HepG2 (cell line): ENCODE results near the gene P4HB. TPM values are rescaled to one million over a fixed set of nuclear protein-coding genes. Genes with fewer than 3 reads are reported as not detected.

Source experiments
- CCDC6 ChIP-seq: sonication (generic); formaldehyde crosslinking; IDR thresholded peaks from 2 replicates; pipeline ENCODE4 v1.8.1; 2022; ENCODE audit warnings: mild to moderate bottlenecking, missing genetic modification reagents, moderate library complexity
- HNF1B ChIP-seq: sonication (generic); formaldehyde crosslinking; IDR thresholded peaks from 2 replicates; pipeline ENCODE4 v1.5.1; 2020; ENCODE audit warnings: mild to moderate bottlenecking, moderate library complexity, missing genetic modification reagents
- HOMEZ ChIP-seq: IDR thresholded peaks from 2 replicates; pipeline ENCODE4 v1.6.1; 2016; ENCODE audit warnings: low read depth
- NFYC ChIP-seq: IDR thresholded peaks from 2 replicates; pipeline ENCODE4 v1.6.1; 2016; ENCODE audit warnings: missing genetic modification reagents, missing compliant biosample characterization
- PHF8 ChIP-seq: sonication (generic); formaldehyde crosslinking; IDR thresholded peaks from 2 replicates; pipeline ENCODE4 v1.5.0; 2020; ENCODE audit warnings: missing genetic modification reagents
- POGK ChIP-seq: sonication (generic); formaldehyde crosslinking; conservative IDR thresholded peaks from 2 replicates; pipeline ENCODE4 v1.8.0; 2022; ENCODE audit warnings: mild to moderate bottlenecking, moderate library complexity, missing genetic modification reagents
- POLR2AphosphoS2 ChIP-seq: IDR thresholded peaks from 2 replicates; pipeline ENCODE4 v1.6.1; 2011; ENCODE audit warnings: low read depth, low read length, improper control_type of control experiment
- RELA ChIP-seq: sonication (generic); formaldehyde crosslinking; IDR thresholded peaks from 2 replicates; pipeline ENCODE4 v1.4.0; 2020; ENCODE audit warnings: missing genetic modification reagents
- SNAPC5 ChIP-seq: sonication (generic); formaldehyde crosslinking; IDR thresholded peaks from 2 replicates; pipeline ENCODE4 v1.8.1; 2023; ENCODE audit warnings: mild to moderate bottlenecking, missing genetic modification reagents, borderline replicate concordance
- SRY ChIP-seq: sonication (generic); formaldehyde crosslinking; IDR thresholded peaks from 2 replicates; pipeline ENCODE4 v1.8.0; 2022; ENCODE audit warnings: mild to moderate bottlenecking, missing genetic modification reagents
- TFDP1 ChIP-seq: IDR thresholded peaks from 2 replicates; pipeline ENCODE4 v1.6.1; 2016; ENCODE audit warnings: missing compliant biosample characterization, missing genetic modification reagents, borderline replicate concordance
- TOPORS ChIP-seq: sonication (generic); formaldehyde crosslinking; IDR thresholded peaks from 2 replicates; pipeline ENCODE4 v1.8.0; 2023; ENCODE audit warnings: mild to moderate bottlenecking, missing genetic modification reagents
- ZFP37 ChIP-seq: sonication (generic); formaldehyde crosslinking; IDR thresholded peaks from 2 replicates; pipeline ENCODE4 v1.4.0; 2020; ENCODE audit warnings: missing genetic modification reagents, borderline replicate concordance
- ZNF136 ChIP-seq: sonication (generic); formaldehyde crosslinking; IDR thresholded peaks from 2 replicates; pipeline ENCODE4 v1.8.1; 2022; ENCODE audit warnings: low read depth, mild to moderate bottlenecking, moderate library complexity, missing genetic modification reagents
- ZNF160 ChIP-seq: sonication (generic); formaldehyde crosslinking; IDR thresholded peaks from 2 replicates; pipeline ENCODE4 v1.8.0; 2022; ENCODE audit warnings: mild to moderate bottlenecking, inconsistent platforms, missing genetic modification reagents
- ZNF362 ChIP-seq: sonication (generic); formaldehyde crosslinking; IDR thresholded peaks from 2 replicates; pipeline ENCODE4 v1.4.0; 2020; ENCODE audit warnings: missing genetic modification reagents, mild to moderate bottlenecking, borderline replicate concordance
- ZNF619 ChIP-seq: sonication (generic); formaldehyde crosslinking; IDR thresholded peaks from 2 replicates; pipeline ENCODE4 v1.4.0; 2020; ENCODE audit warnings: mild to moderate bottlenecking, missing genetic modification reagents
- ZNF672 ChIP-seq: sonication (generic); formaldehyde crosslinking; IDR thresholded peaks from 2 replicates; pipeline ENCODE4 v1.8.1; 2022; ENCODE audit warnings: missing genetic modification reagents
- ZNF746 ChIP-seq: sonication (generic); formaldehyde crosslinking; IDR thresholded peaks from 2 replicates; pipeline ENCODE4 v1.8.0; 2022; ENCODE audit warnings: mild to moderate bottlenecking, missing genetic modification reagents
- ZNF776 ChIP-seq: sonication (generic); formaldehyde crosslinking; IDR thresholded peaks from 2 replicates; pipeline ENCODE4 v1.4.0; 2020; ENCODE audit warnings: mild to moderate bottlenecking, missing genetic modification reagents
- polyA plus RNA-seq, 8 experiments: library from polyadenylated mRNA; depleted of rRNA in 3 of 8; stranded (reverse) in 7 of 8; unstranded in 1 of 8; fragments of >200 nt; fragmentation: Illumina TruSeq in 4 of 8; extraction: Trizol in 4 of 8; gene quantifications; 2 replicates each; pipeline versions ENCODE4 v1.2.1 to v1.2.3, GENCODE V29; 2011 to 2016; ENCODE audit warnings: low read depth in 4 of 8, missing spikeins in 1 of 8, mixed read lengths in 1 of 8; ENCODE audit not compliant: insufficient read depth in 1 of 8
- total RNA-seq, 5 experiments: library from RNA; depleted of rRNA; stranded (reverse); fragments of >200 nt; fragmentation: Illumina TruSeq; extraction: Trizol; gene quantifications; 2 replicates each; pipeline ENCODE4 v1.2.3, GENCODE V29; 2016; ENCODE audit warnings: low read depth in 1 of 5

The P4HB gene
- total and polyA plus RNA-seq, 2 of the 13 experiments (the other 11 are each of a cell fraction or from before 2014, with no cell fraction given), result 185 to 782 TPM

- TF ChIP-seq TOPORS, result no peak
- TF ChIP-seq CCDC6, result no peak
- no peak; the same call in 1 of the 2 replicates for TF ChIP-seq NFYC
- peak; percentile 27 for TF ChIP-seq PHF8 (CRISPR knock-in tag)
- no peak for TF ChIP-seq ZNF362 (CRISPR knock-in tag)
- TF ChIP-seq POGK (CRISPR knock-in tag), result 0 out of 2 replicates have a peak, but pooled peaks have one; percentile 24
- peak; percentile 9 for TF ChIP-seq HNF1B (CRISPR knock-in tag)
- TF ChIP-seq RELA (CRISPR knock-in tag), result 0 out of 2 replicates have a peak, but pooled peaks have one; percentile 42
- 0 out of 2 replicates have a peak, but pooled peaks have one; percentile 20 for TF ChIP-seq HOMEZ (CRISPR knock-in tag)
- TF ChIP-seq SRY, result 0 out of 2 replicates have a peak, but pooled peaks have one; percentile 3
- peak; percentile 7; the same call in 1 of the 2 replicates for TF ChIP-seq ZNF746 (CRISPR knock-in tag)
- 0 out of 2 replicates have a peak, but pooled peaks have one; percentile 29 for TF ChIP-seq POLR2AphosphoS2
- 0 out of 2 replicates have a peak, but pooled peaks have one; percentile 16 for TF ChIP-seq ZNF136 (CRISPR knock-in tag)
- peak; percentile 25; the same call in 1 of the 2 replicates for TF ChIP-seq ZNF160 (CRISPR knock-in tag)
- TF ChIP-seq TFDP1 (CRISPR knock-in tag), result 0 out of 2 replicates have a peak, but pooled peaks have one; percentile 5
- peak; percentile 16; the same call in 1 of the 2 replicates for TF ChIP-seq ZFP37 (CRISPR knock-in tag)
- peak; percentile 30; the same call in 1 of the 2 replicates for TF ChIP-seq ZNF619 (CRISPR knock-in tag)
- TF ChIP-seq ZNF672 (CRISPR knock-in tag), result 0 out of 2 replicates have a peak, but pooled peaks have one; percentile 48
- TF ChIP-seq SNAPC5 (CRISPR knock-in tag), result no peak
- TF ChIP-seq ZNF776 (CRISPR knock-in tag), result peak; percentile 65; the same call in 1 of the 2 replicates
Measured at GRCh38 chr17:81858967-81859905, 1.1 kb downstream of the P4HB start (continued).
